ENCODE measurements around the gene NRG4. TPM values are rescaled to one million over a fixed set of nuclear protein-coding genes. Genes with fewer than 3 reads are reported as not detected.
"Not testable (repeated sequence)": the region's sequence is repeated elsewhere in the genome, so short reads cannot be mapped to it uniquely, and the experiment has no call there.

Gene NRG4
- total RNA-seq, 1 donor from 2014 or later = not detected

DNA sequence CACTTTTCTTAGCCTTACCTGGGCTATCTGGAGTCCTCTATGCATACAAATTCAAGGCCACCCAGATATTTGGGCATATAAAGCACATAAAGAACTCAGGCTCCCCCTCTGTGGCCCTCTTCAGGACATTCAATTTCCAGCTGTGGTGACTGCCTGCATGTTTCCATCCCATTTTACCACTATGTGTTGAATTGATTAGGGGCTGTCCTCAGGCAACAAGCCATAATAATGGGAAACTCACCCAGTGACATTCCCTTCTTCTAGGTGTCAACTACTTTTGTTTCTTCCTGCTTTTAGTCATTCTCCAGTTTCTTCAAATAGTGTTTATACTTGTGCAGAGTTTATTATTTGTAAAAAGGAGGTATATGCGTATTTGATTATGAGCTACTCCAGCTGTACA is 18.0 kb downstream of the NRG4 start:
- DNase-seq (ENCODE audit: low read depth in 2 of 2) = no peak

DNA sequence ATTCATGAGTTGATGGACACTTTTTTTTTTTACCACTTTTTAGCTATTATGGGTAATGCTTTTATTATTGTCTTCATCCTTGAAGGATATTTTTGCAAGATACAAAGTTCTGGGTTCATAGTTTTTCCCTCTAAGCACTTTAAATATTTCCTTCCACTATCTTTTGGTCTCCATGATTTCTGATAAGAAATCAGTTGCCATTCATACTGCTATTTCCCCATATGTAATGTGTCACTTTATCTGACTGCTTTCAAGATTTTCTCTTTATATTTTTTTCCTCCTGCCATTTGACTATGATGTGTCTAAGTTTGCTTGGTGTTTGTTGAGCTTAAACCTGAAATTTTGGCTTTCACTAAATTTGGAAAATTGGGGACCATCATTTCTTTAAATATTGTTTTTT is 19.3 kb downstream of the NRG4 start:
- DNase-seq (ENCODE audit: low read depth in 2 of 2) = no peak

DNA sequence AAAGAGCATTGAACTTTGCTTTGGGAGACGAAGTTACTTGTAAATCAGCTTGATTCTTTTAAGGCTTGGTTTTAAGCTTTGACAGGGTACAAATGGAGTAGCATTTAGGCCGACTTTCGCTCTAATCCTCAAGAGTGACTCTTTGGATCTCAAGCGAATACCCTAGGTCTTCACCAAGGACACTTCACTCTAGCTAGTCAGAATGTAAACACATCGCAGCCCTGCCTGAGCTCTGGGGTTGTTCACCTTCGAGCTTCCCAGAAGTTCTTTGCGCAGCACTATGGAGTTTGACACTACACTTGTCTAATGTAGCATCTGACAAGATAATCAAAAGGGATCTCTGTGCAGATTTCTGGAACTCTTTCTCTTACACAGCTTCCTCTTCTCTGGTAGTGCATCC is 22.3 kb downstream of the NRG4 start:
- no peak for DNase-seq (ENCODE audit: low read depth in 2 of 2)

DNA sequence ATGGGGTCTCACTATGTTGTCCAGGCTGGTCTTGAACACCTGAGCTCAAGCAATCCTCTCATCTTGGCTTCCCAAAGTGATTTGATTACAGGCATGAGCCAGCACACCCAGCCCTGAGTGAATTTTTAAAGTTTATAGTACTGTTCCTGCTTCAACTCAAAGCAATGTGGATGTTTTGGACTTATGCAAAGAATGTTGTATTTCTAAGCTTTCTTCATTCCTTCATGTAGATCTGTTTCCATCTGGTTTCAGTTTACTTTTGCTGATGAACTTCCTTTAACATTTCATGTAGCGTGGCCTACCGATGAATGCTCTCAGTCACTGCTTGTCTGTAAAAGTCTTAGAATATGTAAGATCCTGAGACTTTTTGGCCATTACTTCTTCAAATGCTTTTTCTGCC is 23.2 kb downstream of the NRG4 start:
- DNase-seq (ENCODE audit: low read depth in 2 of 2) = no peak

DNA sequence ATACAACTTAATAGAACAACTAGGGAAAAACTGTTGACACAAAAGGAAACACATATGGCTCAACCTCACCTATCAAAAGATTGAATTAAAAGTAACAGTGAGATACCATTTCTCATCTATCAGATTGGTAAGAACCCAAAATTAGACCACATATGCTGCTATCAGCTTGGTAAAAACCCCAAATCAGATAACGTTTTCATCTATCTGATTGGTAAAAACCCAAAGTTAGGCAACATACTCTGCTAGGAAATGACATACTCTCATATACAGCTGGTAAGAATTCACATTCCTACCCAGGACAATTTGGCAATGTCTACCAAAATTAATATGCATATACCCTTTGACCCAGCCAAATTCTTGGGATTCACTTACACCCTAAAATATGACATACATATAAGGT is 26.3 kb downstream of the NRG4 start:
- no peak for DNase-seq (ENCODE audit: low read depth in 2 of 2)

DNA sequence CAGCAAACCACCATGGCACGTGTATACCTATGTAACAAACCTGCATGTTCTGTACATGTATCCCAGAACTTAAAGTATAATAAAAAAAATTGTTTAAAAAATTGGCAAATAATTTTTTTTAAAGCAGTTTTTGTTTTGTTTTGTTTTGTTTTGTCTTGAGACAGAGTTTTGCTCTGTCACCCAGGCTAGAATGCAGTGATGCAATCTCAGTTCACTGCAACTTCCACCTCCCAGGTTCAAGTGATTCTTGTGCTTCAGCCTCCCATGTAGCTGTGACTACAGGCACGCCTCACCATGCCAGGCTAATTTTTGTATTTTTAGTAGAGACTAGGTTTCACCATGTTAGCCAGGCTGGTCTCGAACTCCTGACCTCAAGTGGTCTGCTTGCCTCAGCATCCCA is 27.5 kb downstream of the NRG4 start:
- not testable (repeated sequence) for DNase-seq (ENCODE audit: low read depth in 2 of 2)

DNA sequence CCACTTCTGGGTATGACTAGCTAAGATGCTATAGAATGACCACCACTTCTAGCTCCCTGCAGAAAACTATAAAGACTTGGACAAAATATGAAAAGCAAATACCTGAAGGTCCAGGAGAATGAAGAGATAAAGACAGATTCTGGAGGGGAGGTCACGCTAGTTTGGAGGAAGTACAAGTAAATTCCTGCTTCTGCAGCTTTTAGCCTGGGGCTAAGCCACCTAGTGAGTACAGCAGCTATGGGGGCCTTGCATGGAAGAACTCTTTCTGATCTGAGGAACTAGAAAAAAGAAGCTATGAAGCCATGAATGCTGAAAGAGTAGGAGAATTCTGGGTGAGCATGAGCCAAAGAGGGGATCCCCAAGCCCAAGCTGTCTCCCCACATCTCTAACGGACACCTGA is 29.8 kb downstream of the NRG4 start:
- DNase-seq (ENCODE audit: low read depth in 2 of 2) = no peak

DNA sequence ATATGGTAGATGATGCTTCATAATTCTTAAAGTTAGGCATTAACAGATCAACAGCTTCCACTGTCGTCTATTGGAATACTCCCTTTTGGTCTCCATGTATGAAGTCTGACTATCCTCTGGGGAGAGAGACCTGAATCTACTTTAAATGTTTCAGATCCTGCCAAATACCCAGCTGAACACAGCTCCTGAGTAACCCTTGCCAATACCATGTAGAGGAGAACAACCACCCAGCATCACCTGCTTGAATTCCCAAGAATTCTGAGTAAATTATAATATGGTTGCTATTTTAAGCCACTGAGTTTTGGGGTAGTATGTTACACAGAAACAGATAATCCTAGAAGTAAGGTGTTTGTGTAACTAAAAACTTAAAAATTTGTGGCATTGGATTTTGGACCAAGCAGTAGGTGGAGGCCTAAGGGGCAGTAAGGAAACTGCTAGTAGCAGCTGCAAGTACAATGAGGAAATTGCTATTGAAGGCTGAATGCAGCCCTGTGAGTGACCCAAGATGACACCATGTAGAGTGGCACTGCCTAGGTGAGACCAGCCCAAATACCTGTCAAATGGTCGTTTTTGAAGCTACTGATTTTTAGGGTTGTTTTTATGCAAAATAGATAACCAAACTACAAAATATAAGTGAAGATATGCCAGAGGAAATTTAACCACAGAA is 30.9 kb downstream of the NRG4 start:
- no peak for DNase-seq (ENCODE audit: low read depth in 2 of 2)

DNA sequence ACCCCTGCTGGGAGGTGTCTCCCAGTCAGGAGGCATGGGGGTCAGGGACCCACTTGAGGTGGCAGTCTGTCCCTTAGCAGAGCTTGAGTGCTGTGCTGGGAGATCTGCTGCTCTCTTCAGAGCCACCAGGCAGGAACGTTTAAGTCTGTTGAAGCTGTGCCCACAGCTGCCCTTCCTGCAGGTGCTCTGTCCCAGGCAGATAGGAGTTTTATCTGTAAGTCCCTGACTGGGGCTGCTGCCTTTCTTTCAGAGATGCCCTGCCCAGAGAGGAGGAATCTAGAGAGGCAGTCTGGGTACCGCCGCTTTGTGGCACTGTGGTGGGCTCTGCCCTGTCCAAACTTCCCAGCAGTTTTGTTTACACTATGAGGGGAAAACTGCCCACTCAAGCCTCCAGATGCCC is 35.5 kb downstream of the NRG4 start:
- DNase-seq (ENCODE audit: low read depth in 2 of 2) = not testable (repeated sequence)

DNA sequence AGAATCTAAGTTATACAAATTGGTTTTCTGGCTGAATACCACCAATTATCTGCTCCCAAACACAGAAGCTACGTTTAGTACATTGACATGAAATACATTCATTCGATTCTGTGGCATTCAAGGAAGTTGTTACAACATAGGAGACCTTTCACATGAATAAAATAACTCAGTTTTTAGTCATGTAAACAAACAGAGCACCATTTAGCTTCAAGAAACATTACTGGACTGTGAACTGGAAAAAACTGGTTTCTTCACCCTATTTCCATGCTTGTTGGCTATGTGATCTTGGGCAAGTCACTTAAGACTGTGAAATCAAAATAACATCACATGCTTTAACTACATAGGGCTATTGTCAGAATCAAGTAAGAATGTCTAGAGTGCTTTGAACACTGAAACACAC is 46.2 kb downstream of the NRG4 start:
- DNase-seq (ENCODE audit: low read depth in 2 of 2) = no peak

DNA sequence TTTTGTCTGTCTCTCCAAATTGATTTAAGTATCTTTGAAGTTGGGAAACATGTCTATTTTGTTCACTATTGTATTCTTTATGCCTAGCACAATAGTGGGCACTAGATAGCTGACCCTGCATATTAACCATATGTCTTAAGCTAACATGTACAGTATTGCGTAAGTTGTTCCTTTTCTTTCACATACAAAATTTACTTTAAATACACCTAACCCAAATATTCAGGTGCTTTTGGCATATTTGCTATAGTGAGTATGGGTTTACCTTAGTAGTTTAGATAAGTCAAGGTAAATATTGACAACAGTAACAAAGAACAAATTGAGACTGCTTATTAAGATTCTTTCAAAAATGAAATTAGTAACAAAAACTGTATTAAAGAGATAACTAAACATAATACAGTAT is 50.9 kb downstream of the NRG4 start:
- no peak for DNase-seq (ENCODE audit: low read depth in 2 of 2)

DNA sequence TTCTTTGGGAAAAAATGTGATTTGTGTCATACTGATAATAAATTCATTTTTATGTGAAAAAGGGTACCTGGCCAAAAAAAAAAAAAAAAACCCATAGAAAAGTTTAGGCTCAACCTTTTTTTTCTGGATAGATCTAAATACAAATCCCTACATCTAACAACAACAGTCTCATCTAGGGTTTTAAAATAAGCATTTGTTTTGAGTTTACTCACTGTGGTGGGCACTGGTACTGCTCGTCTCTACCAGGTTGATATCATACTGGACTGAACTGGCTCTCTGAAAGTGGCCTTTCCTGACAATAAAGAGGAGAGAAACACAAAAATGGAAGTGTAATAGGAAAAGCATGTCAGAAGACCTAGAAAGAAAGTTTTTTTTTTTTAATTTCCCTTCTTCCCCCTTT is 56.5 kb downstream of the NRG4 start:
- no peak for DNase-seq (ENCODE audit: low read depth in 2 of 2)

DNA sequence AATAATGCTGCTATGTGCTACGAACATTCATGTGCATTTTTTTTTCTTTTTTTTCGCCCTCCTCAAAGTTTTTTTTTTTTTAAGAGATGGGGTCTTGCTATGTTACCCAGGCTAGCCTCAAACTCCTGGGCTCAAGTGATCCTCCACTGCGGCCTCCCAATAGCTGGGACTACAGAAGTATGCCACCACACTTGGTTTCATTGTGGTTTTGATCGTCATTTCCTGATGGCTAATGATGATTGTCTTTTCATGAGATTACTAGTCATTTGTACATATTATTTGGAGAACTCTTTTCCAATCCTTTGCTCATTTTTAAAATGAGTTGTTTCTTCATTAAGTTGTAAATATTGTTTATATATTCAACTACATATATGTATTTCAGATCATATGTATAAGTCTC is 59.7 kb downstream of the NRG4 start:
- DNase-seq (ENCODE audit: low read depth in 2 of 2) = no peak

DNA sequence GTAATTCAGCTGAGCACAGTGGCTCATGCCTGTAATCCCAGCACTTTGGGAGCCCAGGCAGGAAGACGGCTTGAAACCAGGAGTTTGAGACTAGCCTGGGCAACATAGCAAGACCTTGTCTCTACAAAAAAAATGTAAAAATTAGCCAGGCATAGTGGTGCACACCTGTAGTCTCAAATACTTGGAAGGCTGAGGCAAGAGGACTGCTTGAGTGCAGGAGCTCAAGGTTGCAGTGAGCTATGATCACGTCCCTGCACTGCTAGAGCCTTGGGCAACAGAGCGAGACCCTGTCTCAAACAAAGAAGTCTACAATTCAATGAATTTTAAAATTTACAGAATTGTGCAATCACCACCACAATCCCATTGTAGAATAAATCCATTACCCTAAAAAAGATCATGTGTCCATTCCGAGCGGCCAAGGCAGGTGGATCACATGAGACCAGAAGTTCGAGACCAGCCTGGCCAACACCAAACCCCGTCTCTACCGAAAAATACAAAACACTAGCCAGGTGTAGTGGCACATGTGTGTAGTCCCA is 63.4 kb downstream of the NRG4 start:
- no peak for DNase-seq (ENCODE audit: low read depth in 2 of 2)

DNA sequence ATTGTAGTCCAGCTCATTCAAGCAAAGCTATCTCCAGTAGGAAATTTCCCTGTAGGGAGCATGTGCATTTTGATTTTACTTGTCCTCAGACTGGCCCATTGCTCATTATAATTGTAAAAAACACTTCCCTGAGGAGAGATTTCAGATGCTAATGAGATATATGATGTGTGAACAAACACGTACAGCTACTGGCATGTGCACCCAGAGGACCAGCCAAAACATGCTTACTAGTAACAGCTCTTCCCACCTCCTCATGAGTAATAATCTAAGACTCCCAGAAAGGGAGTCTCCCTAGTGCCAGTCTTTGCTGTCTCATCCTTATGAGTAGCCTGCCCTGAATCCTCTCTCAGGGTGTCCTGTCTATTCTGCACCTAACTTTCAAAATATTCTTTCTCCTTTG is 65.1 kb downstream of the NRG4 start:
- no peak for DNase-seq (ENCODE audit: low read depth in 2 of 2)

DNA sequence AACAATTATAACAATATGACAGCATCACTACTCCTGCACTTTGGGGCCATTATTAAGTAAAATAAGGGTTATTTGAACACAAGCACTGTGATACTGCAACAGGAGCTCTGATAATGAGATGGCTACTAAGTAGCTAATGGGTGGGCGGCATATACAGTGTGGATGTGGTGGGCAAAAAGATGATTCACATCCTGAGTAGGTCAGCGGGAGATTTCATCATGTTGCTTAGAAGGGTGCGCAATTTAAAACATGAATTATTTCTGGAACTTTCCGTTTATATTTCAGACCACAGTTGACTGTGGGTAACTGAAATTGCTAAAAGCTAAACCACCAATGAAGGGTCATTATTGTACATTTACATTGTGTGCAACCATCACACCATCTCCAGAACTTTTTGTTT is 66.3 kb downstream of the NRG4 start:
- no peak for DNase-seq (ENCODE audit: low read depth in 2 of 2)

DNA sequence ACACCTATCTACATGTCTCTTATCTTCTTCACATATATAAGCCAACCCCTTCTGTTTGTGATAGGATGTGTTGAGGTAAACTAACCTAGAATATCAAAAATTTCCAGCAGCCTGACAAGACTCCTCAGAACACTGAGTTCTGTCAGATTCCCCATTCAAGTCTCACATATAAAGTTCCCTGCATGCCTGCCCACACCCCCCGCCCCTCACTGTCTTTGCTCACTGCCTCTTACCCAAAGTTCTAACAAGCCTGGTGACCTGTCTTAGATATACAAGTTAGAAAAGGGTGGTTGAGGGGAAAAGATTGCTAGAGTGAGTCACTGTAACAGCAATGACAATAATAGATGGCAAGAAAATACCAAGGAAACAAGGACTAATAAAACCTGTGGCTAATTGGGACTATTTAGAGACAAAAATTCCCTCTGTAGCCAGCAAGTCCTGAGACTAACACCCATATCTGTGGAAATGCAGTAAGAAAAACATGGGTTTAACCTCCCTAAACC is 68.5 kb downstream of the NRG4 start:
- no peak for DNase-seq (ENCODE audit: low read depth in 2 of 2)

DNA sequence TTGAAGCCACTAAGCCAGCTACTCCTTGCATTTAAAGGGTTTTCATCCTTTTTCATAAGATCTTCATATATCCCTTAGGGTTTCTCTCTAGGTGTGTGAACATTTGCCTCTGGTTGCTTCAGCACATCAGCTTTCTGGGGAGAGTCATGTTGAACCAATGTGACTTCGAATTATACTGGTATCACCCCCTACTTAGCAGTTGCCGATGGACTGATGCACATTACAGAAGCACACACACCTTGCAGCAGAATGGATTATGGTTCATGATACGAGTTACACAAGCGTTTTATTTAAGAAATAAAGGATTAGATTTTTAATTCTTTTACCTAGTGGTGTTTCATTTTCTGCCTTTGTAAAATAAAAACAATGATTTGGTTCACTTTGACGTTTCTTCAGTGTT is 69.0 kb downstream of the NRG4 start:
- DNase-seq (ENCODE audit: low read depth in 2 of 2) = no peak

DNA sequence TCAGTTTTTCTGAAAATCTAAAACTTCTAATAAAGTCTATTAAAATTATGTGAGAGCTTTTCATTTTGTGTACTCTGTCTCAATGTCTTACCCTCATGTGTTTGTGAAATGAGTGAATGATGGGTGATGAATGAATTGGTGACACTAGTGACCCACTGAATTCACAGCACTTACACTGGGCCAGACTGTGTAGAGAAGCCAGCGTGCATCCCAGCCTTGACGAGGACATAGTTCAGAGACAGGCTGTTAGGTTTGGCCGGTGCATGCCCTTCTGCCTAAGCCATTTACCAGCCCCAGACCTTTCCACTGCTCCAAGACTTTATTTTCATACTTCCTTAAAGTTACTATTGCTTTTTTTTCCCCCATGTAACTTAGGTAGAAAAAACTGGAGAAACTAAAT is 69.8 kb downstream of the NRG4 start:
- DNase-seq (ENCODE audit: low read depth in 2 of 2) = no peak

DNA sequence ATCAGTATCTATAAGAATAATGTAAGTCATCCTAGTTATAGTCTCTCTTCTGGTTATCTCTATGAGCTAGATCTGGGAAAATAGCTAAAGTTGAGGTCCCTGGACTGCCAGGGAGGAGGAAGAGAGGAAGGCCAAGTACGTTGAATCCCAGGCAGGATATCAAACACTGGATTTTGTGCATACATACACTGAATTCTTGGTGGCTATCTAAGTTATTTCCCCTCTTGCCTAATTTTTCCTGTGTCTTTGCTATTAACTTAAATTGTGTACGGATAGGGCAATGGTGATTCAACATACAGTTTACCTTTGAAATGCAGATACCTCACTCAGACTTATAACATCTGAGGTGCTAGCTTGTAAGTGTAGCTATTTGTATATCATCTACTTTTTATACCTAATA is 81.4 kb downstream of the NRG4 start:
- no peak for DNase-seq (ENCODE audit: low read depth in 2 of 2)

DNA sequence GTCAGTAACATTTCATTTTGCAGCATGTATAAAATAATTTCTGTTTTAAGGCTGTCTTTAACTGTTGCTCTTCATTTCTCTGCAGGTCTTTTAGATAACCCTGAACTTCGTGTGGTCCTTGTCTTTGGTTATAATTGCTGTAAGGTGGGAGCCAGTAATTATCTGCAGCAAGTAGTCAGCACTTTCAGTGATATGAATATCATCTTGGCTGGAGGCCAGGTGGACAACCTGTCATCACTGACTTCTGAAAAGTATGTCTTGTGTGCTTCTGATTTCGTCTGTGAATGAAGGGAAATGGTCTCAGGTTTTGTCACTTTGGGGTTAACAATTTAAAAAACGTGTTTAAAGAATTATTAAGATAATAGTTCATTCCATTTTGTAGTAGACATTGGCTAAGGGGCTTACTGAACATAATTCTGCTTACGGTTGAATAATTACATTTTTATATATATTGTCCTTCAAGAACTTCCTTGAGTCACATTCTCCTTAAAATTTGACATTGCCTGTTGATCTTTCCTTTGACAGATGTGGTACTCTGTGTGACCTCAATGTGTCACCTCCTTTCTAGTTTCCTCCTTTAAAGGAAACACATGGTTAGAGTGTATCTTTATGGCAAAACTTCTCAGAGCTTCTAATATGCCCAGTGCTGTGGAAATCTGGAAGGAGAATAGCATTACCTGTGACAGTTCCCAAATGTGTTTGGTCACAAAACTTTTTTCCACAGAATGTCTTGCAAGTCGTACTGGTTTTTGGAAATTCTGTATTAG is 82.2 kb downstream of the NRG4 start:
- peak; percentile 17 to 57 for DNase-seq (ENCODE audit: low read depth in 2 of 2)

DNA sequence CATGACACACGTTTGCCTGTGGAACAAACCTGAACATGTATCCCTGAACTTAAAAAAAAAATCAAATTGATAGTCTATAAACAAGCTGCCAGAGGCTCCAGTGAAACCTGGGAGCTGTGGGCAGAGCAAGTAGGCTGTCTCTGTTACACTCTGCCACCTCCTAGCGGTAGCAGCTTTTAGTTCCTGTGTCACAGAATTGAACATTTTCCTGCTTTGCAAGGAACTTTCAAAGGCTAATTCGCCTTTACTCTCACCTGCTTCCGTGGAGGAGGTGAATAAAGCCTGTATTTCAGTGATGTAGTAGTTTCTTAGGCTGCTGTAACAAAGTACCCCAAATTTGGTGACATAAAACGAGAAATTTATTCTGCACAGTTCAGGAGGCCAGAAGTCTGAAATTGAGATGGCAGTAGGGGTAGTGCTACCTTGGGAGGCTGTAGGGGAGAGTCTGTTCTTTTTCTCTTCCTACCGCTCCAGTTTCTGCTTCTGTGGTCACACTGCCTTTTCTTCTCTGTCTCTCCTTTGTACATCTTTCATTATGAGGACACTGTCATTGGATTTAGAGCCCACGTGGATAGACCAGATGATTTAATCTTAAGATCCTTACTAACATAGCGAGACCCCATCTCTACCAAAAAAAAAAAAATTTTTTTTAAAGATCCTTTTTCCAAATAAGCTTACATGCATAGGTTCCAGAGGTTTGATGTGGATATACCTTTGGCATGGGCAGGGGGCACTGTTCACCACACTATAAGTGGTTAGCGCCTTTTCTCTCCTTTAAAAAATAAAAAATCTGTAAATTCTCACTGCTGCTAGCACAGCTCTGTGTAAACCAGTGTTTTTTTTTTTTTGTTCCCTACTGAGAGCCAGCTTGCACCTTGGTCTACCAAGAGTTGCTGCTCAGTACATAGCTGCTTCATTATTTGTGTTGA is 83.3 kb downstream of the NRG4 start:
- DNase-seq (ENCODE audit: low read depth in 2 of 2) = peak in 1 of 2 donors; percentile 9
